Esophagus squamous epithelium (tissue), 5 donors: ENCODE data around the gene ZNF639. TPM values are rescaled to one million over a fixed set of nuclear protein-coding genes. Genes with fewer than 3 reads are reported as not detected.

ENCODE experiments used
- DNase-seq: peaks from one replicate; lab custom pipeline; 2025; lab: John Stamatoyannopoulos, UW
- H3K27ac ChIP-seq, 4 donors: fragments of 200-600 bp; sonication (generic); one replicate each; pipeline ENCODE4 v1.5.1; 2016 to 2019; ENCODE audit warnings: mild to moderate bottlenecking in 1 of 4
- H3K27me3 ChIP-seq, 4 donors: fragments of 200-600 bp; sonication (generic); 1 replicate in 3 of 4; 2 replicates in 1 of 4; pipeline versions ENCODE4 v1.5.1 to v1.6.0; 2017 to 2021; ENCODE audit warnings: antibody characterized with exemption in 1 of 4
- H3K36me3 ChIP-seq, 3 donors: fragments of 200-600 bp; sonication (generic); one replicate each; pipeline ENCODE4 v1.5.1; 2016 to 2019
- H3K4me1 ChIP-seq, 3 donors: fragments of 200-600 bp; sonication (generic); one replicate each; pipeline ENCODE4 v1.5.1; 2017 to 2019
- H3K4me3 ChIP-seq, 4 donors: fragments of 200-600 bp; sonication (generic); 1 replicate in 3 of 4; 2 replicates in 1 of 4; pipeline ENCODE4 v1.5.1; 2016 to 2019; ENCODE audit warnings: mild to moderate bottlenecking in 2 of 4, moderate library complexity in 1 of 4
- H3K9me3 ChIP-seq, 3 donors: fragments of 200-600 bp; sonication (generic); one replicate each; pipeline ENCODE4 v1.5.1; 2016 to 2019
- CTCF ChIP-seq, 6 experiments: fragments of 450-650 bp in 4 of 6; fragments of 200-600 bp in 2 of 6; sonication (generic) in 2 of 6; IDR thresholded peaks; one replicate each; pipeline ENCODE4 v1.5.1; 2016 to 2019; ENCODE audit warnings: antibody characterized with exemption in 6 of 6, mild to moderate bottlenecking in 4 of 6, moderate library complexity in 4 of 6
- POLR2A ChIP-seq, 4 donors: fragments of 450-650 bp; IDR thresholded peaks; one replicate each; pipeline ENCODE4 v1.6.1; 2017; ENCODE audit warnings: antibody characterized with exemption in 4 of 4, mild to moderate bottlenecking in 4 of 4, moderate library complexity in 3 of 4
- WGBS, 2 donors: methylation state at CpG; one replicate each; pipeline ENCODE4 v1.1.5; 2018; 5-methylcytosine and 5-hydroxymethylcytosine counted together
- intact Hi-C: fragments of 100-400 bp; cut with DNase I; formaldehyde crosslinking; loops from one replicate; pipeline ENCODE4 v1.15.0; 2022
- total RNA-seq, 4 donors: library from RNA; depleted of rRNA; stranded (reverse); fragments of >200 nt; gene quantifications; one replicate each; pipeline ENCODE4 v1.1.0, GENCODE V29; 2016
- donor health status: DM: yes; HTN: yes; CAD: no.

The ZNF639 gene
- total RNA-seq, 4 donors from 2014 or later: 10.0 to 43.6 (median 33.9) TPM

- Histone ChIP-seq H3K36me3 (peaks cover 0 to 33% (median 5%) of the 10 kb centered on the region in 3 donors), H3K27me3 (no peaks in the 10 kb centered on the region), H3K4me1 (peaks cover 6 to 34% (median 12%) of the 10 kb centered on the region in 3 donors), H3K9me3 (no peaks in the 10 kb centered on the region), H3K27ac (peak within 1 kb of the TSS; percentile 92 to 93 (median 92)), H3K4me3 (peak within 1 kb of the TSS; percentile 85 to 94 (median 94))
- intact Hi-C loops: loop anchor here (10.0 kb wide), 1 partner anchor 217 kb away; the partner anchor contains the start of gene ACTL6A
- peak; percentile 69 for DNase-seq
- 0% methylated on average over 3 to 31 of the region's 63 CpGs for WGBS, 2 donors
- TF ChIP-seq CTCF (IDR thresholded peaks at IDR 0.05) (peak in 1 of 6 experiments; percentile 2), POLR2A (IDR thresholded peaks at IDR 0.05) (peak in 2 of 4 donors; percentile 49 to 76)
These were observed 24.7 kb downstream of the ZNF639 start, which contains the start of gene MFN1 for GRCh38 chr3:179347345-179348194. Gene MFN1 (plus strand): TSS chr3:179347709. CDS start chr3:179348852, 1,143 bp downstream.

GRCh38 chr3:179348325-179349013, 25.6 kb downstream of the ZNF639 start:
- H3K27ac ChIP-seq: peak overlapping the region; percentile 92 to 93 (median 92)
- no peak for DNase-seq
- H3K36me3 ChIP-seq: peaks cover 0 to 42% (median 10%) of the 10 kb centered on the region in 3 donors
- intact Hi-C loops: loop anchor here (10.0 kb wide), 1 partner anchor 216 kb away; the partner anchor contains the start of gene ACTL6A
- no peaks in the 10 kb centered on the region for H3K9me3 ChIP-seq
- H3K4me1 ChIP-seq: peaks cover 6 to 34% (median 12%) of the 10 kb centered on the region in 3 donors
- peak overlapping the region; percentile 85 to 94 (median 94) for H3K4me3 ChIP-seq
- 21 to 30% methylated on average over 5 of the region's 5 CpGs for WGBS, 2 donors
- no peak for TF ChIP-seq POLR2A (IDR thresholded peaks at IDR 0.05)
- no peak for TF ChIP-seq CTCF (IDR thresholded peaks at IDR 0.05)
- H3K27me3 ChIP-seq: no peaks in the 10 kb centered on the region

- Histone ChIP-seq H3K9me3 (no peaks in the 10 kb centered on the region), H3K27ac (no peak overlapping the region), H3K27me3 (no peaks in the 10 kb centered on the region), H3K36me3 (peaks cover 0 to 100% (median 17%) of the 10 kb centered on the region in 3 donors), H3K4me3 (no peak overlapping the region), H3K4me1 (no peaks in the 10 kb centered on the region)
- DNase-seq: no peak
- intact Hi-C loops: no loop called here
- WGBS, 2 donors: 100% methylated on average over 1 of the region's 1 CpG
- TF ChIP-seq CTCF (IDR thresholded peaks at IDR 0.05) (no peak), POLR2A (IDR thresholded peaks at IDR 0.05) (no peak)
These were observed 33.2 kb downstream of the ZNF639 start for GRCh38 chr3:179355996-179356395.

GRCh38 chr3:179363332-179363731, 40.5 kb downstream of the ZNF639 start:
- Histone ChIP-seq H3K4me3 (no peak overlapping the region), H3K36me3 (peaks cover 8 to 100% (median 19%) of the 10 kb centered on the region in 3 donors), H3K27ac (no peak overlapping the region), H3K4me1 (no peaks in the 10 kb centered on the region), H3K9me3 (no peaks in the 10 kb centered on the region), H3K27me3 (no peaks in the 10 kb centered on the region)
- TF ChIP-seq CTCF (IDR thresholded peaks at IDR 0.05): no peak
- no peak for TF ChIP-seq POLR2A (IDR thresholded peaks at IDR 0.05)
- intact Hi-C loops: no loop called here
- 88 to 100% methylated on average over 4 to 5 of the region's 5 CpGs for WGBS, 2 donors
- no peak for DNase-seq
